GM15510 (cell line): ENCODE measurements around the gene CIROP.

Experiments used
- POLR2A ChIP-seq: IDR thresholded peaks from 3 replicates; pipeline ENCODE4 v1.6.1; 2011; ENCODE audit warnings: borderline replicate concordance; ENCODE audit not compliant: insufficient read length; ENCODE audit errors: extremely low read depth

CIROP gene

GRCh38 chr14:23056956-23057756, 47.6 kb downstream of the CIROP start, which contains the start of gene CDH24:
Gene CDH24, minus strand, starts transcription at chr14:23057520. Its CDS starts 1,787 bp downstream, at chr14:23055733.
- peak; percentile 30 for TF ChIP-seq POLR2A

GRCh38 chr14:23056145-23056955, 48.4 kb downstream of the CIROP start:
- no peak for TF ChIP-seq POLR2A

GRCh38 chr14:23055621-23056144, 49.1 kb downstream of the CIROP start:
- TF ChIP-seq POLR2A = no peak

- TF ChIP-seq POLR2A = no peak
These were observed 49.6 kb downstream of the CIROP start for GRCh38 chr14:23055147-23055550.

- no peak for TF ChIP-seq POLR2A
These were observed 50.6 kb downstream of the CIROP start for GRCh38 chr14:23054000-23054811.

- no peak for TF ChIP-seq POLR2A
These were observed 51.4 kb downstream of the CIROP start for GRCh38 chr14:23053426-23053825.

GRCh38 chr14:23052671-23053070, 52.1 kb downstream of the CIROP start:
- TF ChIP-seq POLR2A = no peak

- no peak for TF ChIP-seq POLR2A
These were observed 52.6 kb downstream of the CIROP start for GRCh38 chr14:23052182-23052623.

GRCh38 chr14:23051141-23052057, 53.4 kb downstream of the CIROP start:
- no peak for TF ChIP-seq POLR2A
